H1 (cell line): ENCODE results near the gene ADRA2C.

Experiments used
- E2F6 ChIP-seq: IDR thresholded peaks from 2 replicates; pipeline ENCODE4 v1.6.1; 2012; ENCODE audit warnings: inconsistent platforms
- EZH2 ChIP-seq: fragments of 200-600 bp; sonication (generic); IDR thresholded peaks from 2 replicates; pipeline ENCODE4 v1.7.1; 2012; ENCODE audit warnings: low read depth, mild to moderate bottlenecking, moderate library complexity, low read length, inconsistent platforms; ENCODE audit not compliant: severe bottlenecking
- GABPA ChIP-seq: IDR thresholded peaks from 2 replicates; pipeline ENCODE4 v1.6.1; 2011; ENCODE audit warnings: mild to moderate bottlenecking, low read length, moderate library complexity, borderline replicate concordance; ENCODE audit not compliant: insufficient read depth
- HDAC2 ChIP-seq, 2 experiments: fragments of 300-600 bp in 1 of 2; sonication (generic) in 1 of 2; IDR thresholded peaks; 2 replicates each; pipeline ENCODE4 v1.6.1; 2011 to 2012; ENCODE audit warnings: low read depth in 2 of 2, low read length in 2 of 2, mild to moderate bottlenecking in 2 of 2, moderate library complexity in 2 of 2, borderline replicate concordance in 1 of 2, inconsistent platforms in 1 of 2
- JUN ChIP-seq: IDR thresholded peaks from 2 replicates; pipeline ENCODE4 v1.6.1; 2011; ENCODE audit warnings: low read depth, mild to moderate bottlenecking, improper control_type of control experiment, low read length
- MAX ChIP-seq: IDR thresholded peaks from 2 replicates; pipeline ENCODE4 v1.6.1; 2012; ENCODE audit warnings: inconsistent platforms
- RNF2 ChIP-seq: fragments of 200-900, 300-1000 bp; sonication (generic); IDR thresholded peaks from 2 replicates; pipeline ENCODE4 v1.7.1; 2016; ENCODE audit warnings: borderline replicate concordance, low read depth, mild to moderate bottlenecking, antibody characterized with exemption, low read length; ENCODE audit not compliant: poor library complexity, severe bottlenecking; ENCODE audit errors: missing control alignments
- TAF1 ChIP-seq: IDR thresholded peaks from 2 replicates; pipeline ENCODE4 v1.6.1; 2011; ENCODE audit warnings: mild to moderate bottlenecking, low read depth, low read length
- TF ChIP-seq, protein P1 (sequence below), 3 experiments: IDR thresholded peaks; 1 replicate in 2 of 3; 2 replicates in 1 of 3; pipeline versions ENCODE4 v1.5.1 to v1.6.1; 2011; ENCODE audit warnings: low read length in 3 of 3, mild to moderate bottlenecking in 3 of 3, inconsistent platforms in 2 of 3, low read depth in 1 of 3, moderate library complexity in 1 of 3; ENCODE audit not compliant: insufficient read depth in 1 of 3; ENCODE audit errors: control extremely low read depth in 1 of 3
- TF ChIP-seq, protein P2 (sequence below): IDR thresholded peaks from 2 replicates; pipeline ENCODE4 v1.6.1; 2011; ENCODE audit warnings: low read depth, mild to moderate bottlenecking, low read length; ENCODE audit not compliant: insufficient read depth

DNA sequence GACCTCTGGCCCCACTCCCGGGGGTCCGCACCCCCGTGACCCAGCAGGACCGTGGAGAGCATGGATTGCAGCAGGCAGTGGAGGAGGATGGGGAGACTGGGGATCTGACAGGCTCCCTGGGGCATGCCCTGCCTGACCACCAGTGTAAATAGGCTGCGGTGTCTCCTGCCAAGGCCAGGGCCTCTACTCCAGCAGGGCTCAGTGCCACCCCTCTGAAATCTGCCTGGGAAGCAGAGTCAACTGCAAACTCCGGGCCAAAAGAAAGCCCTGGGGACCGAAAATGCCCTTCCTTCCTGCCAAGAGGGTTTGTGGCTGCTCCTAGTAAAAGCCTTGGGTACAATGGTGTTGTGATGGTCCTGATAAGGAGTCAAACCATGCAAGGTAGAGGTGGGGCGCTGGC lies 6.4 kb downstream of the ADRA2C start:
- TF ChIP-seq, protein P1, sequence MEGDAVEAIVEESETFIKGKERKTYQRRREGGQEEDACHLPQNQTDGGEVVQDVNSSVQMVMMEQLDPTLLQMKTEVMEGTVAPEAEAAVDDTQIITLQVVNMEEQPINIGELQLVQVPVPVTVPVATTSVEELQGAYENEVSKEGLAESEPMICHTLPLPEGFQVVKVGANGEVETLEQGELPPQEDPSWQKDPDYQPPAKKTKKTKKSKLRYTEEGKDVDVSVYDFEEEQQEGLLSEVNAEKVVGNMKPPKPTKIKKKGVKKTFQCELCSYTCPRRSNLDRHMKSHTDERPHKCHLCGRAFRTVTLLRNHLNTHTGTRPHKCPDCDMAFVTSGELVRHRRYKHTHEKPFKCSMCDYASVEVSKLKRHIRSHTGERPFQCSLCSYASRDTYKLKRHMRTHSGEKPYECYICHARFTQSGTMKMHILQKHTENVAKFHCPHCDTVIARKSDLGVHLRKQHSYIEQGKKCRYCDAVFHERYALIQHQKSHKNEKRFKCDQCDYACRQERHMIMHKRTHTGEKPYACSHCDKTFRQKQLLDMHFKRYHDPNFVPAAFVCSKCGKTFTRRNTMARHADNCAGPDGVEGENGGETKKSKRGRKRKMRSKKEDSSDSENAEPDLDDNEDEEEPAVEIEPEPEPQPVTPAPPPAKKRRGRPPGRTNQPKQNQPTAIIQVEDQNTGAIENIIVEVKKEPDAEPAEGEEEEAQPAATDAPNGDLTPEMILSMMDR (IDR thresholded peaks at IDR 0.05; ENCODE audit: control extremely low read depth in 1 of 3, insufficient read depth in 1 of 3, low read depth in 1 of 3, low read length in 3 of 3) = no peak
- TF ChIP-seq HDAC2 (IDR thresholded peaks at IDR 0.05; ENCODE audit: borderline replicate concordance in 1 of 2, low read depth in 2 of 2, low read length in 2 of 2) = no peak
- no peak for TF ChIP-seq JUN
- no peak for TF ChIP-seq EZH2
- no peak for TF ChIP-seq TAF1
- no peak for TF ChIP-seq GABPA
- no peak for TF ChIP-seq E2F6
- TF ChIP-seq, protein P2, sequence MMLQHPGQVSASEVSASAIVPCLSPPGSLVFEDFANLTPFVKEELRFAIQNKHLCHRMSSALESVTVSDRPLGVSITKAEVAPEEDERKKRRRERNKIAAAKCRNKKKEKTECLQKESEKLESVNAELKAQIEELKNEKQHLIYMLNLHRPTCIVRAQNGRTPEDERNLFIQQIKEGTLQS = no peak
- no peak for TF ChIP-seq MAX
- TF ChIP-seq RNF2 = no peak
